ENCODE data around the gene PJA2.

PJA2 gene

DNA sequence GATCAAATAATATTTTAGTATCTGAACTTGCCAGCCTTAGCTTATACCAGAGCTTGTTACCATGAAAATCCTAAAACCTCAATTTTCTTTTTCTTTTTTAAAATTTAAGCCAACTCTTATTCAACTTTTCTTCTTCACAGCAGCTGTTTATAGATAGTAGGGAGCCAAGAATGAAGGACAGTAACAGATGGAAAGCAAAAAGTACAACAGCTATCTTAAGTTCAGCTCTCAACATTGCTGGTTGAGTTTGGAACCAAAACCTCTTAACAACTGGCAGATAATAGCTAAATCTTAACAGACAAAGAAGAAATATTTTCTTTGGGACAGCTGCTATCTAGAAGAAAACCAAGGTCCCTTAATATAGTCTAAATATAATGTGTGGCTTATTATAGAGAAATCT, 74.7 kb downstream of the PJA2 start:
- Histone ChIP-seq H3K9ac (ENCODE audit: low read depth, low read length) (no peak overlapping the region), H3K9me3 (ENCODE audit: insufficient read depth, low read length, severe bottlenecking) (no peaks in the 10 kb centered on the region), H3K79me2 (ENCODE audit: insufficient read depth, low read length) (no peaks in the 10 kb centered on the region), H2AFZ (ENCODE audit: low read depth, low read length) (no peak overlapping the region), H3K4me3 (ENCODE audit: low read depth in 1 of 2, low read length in 2 of 2) (no peak overlapping the region), H4K20me1 (ENCODE audit: insufficient read depth, low read length) (no peaks in the 10 kb centered on the region), H3K4me1 (ENCODE audit: insufficient read depth, low read length) (no peaks in the 10 kb centered on the region), H3K27me3 (ENCODE audit: insufficient read depth, low read length, poor library complexity) (no peaks in the 10 kb centered on the region), H3K36me3 (ENCODE audit: insufficient read depth, low read length) (peaks cover 37% of the 10 kb centered on the region), H3K27ac (ENCODE audit: low read length) (no peak overlapping the region), H3K4me2 (ENCODE audit: insufficient read depth, low read length) (no peak overlapping the region)
- ATAC-seq (ENCODE audit: insufficient read depth, low read depth) (no peak), DNase-seq (no peak)
- TF ChIP-seq EZH2 (IDR thresholded peaks at IDR 0.05; ENCODE audit: borderline replicate concordance, low read depth, low read length, severe bottlenecking) (no peak), CTCF (IDR thresholded peaks at IDR 0.05; ENCODE audit: borderline replicate concordance, extremely low read depth, low read length, poor library complexity, severe bottlenecking) (no peak)

- Histone ChIP-seq H3K27ac (ENCODE audit: low read length) (no peak overlapping the region), H3K79me2 (ENCODE audit: insufficient read depth, low read length) (no peaks in the 10 kb centered on the region), H4K20me1 (ENCODE audit: insufficient read depth, low read length) (no peaks in the 10 kb centered on the region), H3K27me3 (ENCODE audit: insufficient read depth, low read length, poor library complexity) (no peaks in the 10 kb centered on the region), H3K4me3 (ENCODE audit: low read depth in 1 of 2, low read length in 2 of 2) (no peak overlapping the region), H3K4me1 (ENCODE audit: insufficient read depth, low read length) (no peaks in the 10 kb centered on the region), H3K36me3 (ENCODE audit: insufficient read depth, low read length) (peaks cover 37% of the 10 kb centered on the region), H3K4me2 (ENCODE audit: insufficient read depth, low read length) (no peak overlapping the region), H3K9ac (ENCODE audit: low read depth, low read length) (no peak overlapping the region), H2AFZ (ENCODE audit: low read depth, low read length) (no peak overlapping the region), H3K9me3 (ENCODE audit: insufficient read depth, low read length, severe bottlenecking) (no peaks in the 10 kb centered on the region)
- ATAC-seq (ENCODE audit: insufficient read depth, low read depth) (no peak), DNase-seq (no peak)
- no peak for TF ChIP-seq EZH2 (IDR thresholded peaks at IDR 0.05; ENCODE audit: borderline replicate concordance, low read depth, low read length, severe bottlenecking)
Measured at GRCh38 chr5:109334056-109334455, 75.7 kb downstream of the PJA2 start.

DNA sequence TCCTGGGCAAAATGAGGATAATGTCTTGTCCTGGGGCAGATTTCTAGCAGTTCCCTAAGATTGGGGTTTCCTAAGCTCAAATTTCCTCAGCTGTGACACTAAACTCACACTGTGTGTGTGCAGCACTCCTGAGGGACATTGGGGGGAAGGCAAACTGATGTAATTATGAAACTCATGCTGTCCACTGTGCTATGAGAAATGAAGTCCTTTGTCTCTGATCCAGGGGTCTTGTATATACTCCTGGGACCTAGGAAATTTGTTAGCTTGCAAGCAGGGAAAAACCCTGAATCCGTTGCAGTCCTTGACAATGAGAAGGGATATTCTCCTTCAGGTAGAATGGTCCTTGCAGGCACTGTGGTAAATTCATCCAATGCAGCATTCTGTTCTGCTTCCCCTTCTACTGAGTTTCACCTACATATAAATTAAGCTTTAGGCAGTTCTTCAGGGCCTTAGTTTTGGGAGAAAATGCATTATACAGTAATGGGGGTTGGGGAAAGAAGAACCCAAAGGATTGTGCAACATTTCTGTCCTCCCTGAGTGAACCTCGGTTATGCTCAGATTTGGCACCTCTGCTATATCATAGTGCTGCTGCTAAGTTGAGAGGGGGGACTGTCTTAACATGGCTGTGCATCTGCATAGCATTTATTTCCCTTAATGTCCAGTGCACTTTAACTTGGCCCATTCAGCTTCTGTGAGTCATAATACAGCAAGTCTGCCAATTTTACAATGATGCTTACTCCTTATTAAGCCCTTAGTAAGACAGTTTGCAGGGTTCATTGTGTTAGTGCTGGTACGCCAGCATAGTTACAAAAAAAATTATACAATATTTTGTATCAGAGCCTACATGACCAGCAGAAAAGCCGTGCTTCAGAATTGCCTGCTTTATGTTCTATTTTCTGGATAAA, 80.2 kb downstream of the PJA2 start:
- no peak for DNase-seq
- TF ChIP-seq CTCF (IDR thresholded peaks at IDR 0.05; ENCODE audit: borderline replicate concordance, extremely low read depth, low read length, poor library complexity, severe bottlenecking), result no peak
- TF ChIP-seq EZH2 (IDR thresholded peaks at IDR 0.05; ENCODE audit: borderline replicate concordance, low read depth, low read length, severe bottlenecking), result no peak
- no peak overlapping the region for H3K27ac ChIP-seq (ENCODE audit: low read length)

GRCh38 chr5:109328626-109329025, 81.1 kb downstream of the PJA2 start:
- no peaks in the 10 kb centered on the region for H3K79me2 ChIP-seq (ENCODE audit: insufficient read depth, low read length)
- H3K36me3 ChIP-seq (ENCODE audit: insufficient read depth, low read length), result 0 out of 2 replicates have a peak, but pooled peaks cover 8% of the 10 kb centered on the region
- H3K9me3 ChIP-seq (ENCODE audit: insufficient read depth, low read length, severe bottlenecking), result no peaks in the 10 kb centered on the region
- H3K4me2 ChIP-seq (ENCODE audit: insufficient read depth, low read length), result no peak overlapping the region
- DNase-seq (no peak), ATAC-seq (ENCODE audit: insufficient read depth, low read depth) (no peak)
- H3K27me3 ChIP-seq (ENCODE audit: insufficient read depth, low read length, poor library complexity), result no peaks in the 10 kb centered on the region
- H3K9ac ChIP-seq (ENCODE audit: low read depth, low read length), result no peak overlapping the region
- no peaks in the 10 kb centered on the region for H4K20me1 ChIP-seq (ENCODE audit: insufficient read depth, low read length)
- no peak overlapping the region for H3K27ac ChIP-seq (ENCODE audit: low read length)
- TF ChIP-seq CTCF (IDR thresholded peaks at IDR 0.05; ENCODE audit: borderline replicate concordance, extremely low read depth, low read length, poor library complexity, severe bottlenecking), result no peak
- no peak for TF ChIP-seq EZH2 (IDR thresholded peaks at IDR 0.05; ENCODE audit: borderline replicate concordance, low read depth, low read length, severe bottlenecking)
- no peak overlapping the region for H2AFZ ChIP-seq (ENCODE audit: low read depth, low read length)
- no peak overlapping the region for H3K4me3 ChIP-seq (ENCODE audit: low read depth in 1 of 2, low read length in 2 of 2)
- no peaks in the 10 kb centered on the region for H3K4me1 ChIP-seq (ENCODE audit: insufficient read depth, low read length)

More for the DNA sequence above, 80.2 kb downstream of the PJA2 start:
- Histone ChIP-seq H3K4me3 (ENCODE audit: low read depth in 1 of 2, low read length in 2 of 2) (no peak overlapping the region), H3K4me2 (ENCODE audit: insufficient read depth, low read length) (no peak overlapping the region), H3K27me3 (ENCODE audit: insufficient read depth, low read length, poor library complexity) (no peaks in the 10 kb centered on the region), H3K4me1 (ENCODE audit: insufficient read depth, low read length) (no peaks in the 10 kb centered on the region), H4K20me1 (ENCODE audit: insufficient read depth, low read length) (no peaks in the 10 kb centered on the region), H3K36me3 (ENCODE audit: insufficient read depth, low read length) (peaks cover 10% of the 10 kb centered on the region; the same call in 1 of the 2 replicates), H3K79me2 (ENCODE audit: insufficient read depth, low read length) (no peaks in the 10 kb centered on the region), H3K9ac (ENCODE audit: low read depth, low read length) (no peak overlapping the region), H2AFZ (ENCODE audit: low read depth, low read length) (no peak overlapping the region), H3K9me3 (ENCODE audit: insufficient read depth, low read length, severe bottlenecking) (no peaks in the 10 kb centered on the region)
- ATAC-seq (ENCODE audit: insufficient read depth, low read depth), result no peak
